DND-41 (cell line): ENCODE results near the gene RHBDD1.

Experiments
- ATAC-seq: fragments of 200-7000 bp; cut with Tn5 transposase; 3 replicates; pipeline ENCODE4 v1.9.1; 2021; ENCODE audit warnings: low read depth; ENCODE audit not compliant: insufficient read depth
- DNase-seq: peaks from one replicate; pipeline ENCODE4 v3.0.0-alpha.2; 2020
- H2AFZ ChIP-seq: 2 replicates; pipeline ENCODE4 v1.6.0; 2012; ENCODE audit warnings: low read depth, low read length
- H3K27ac ChIP-seq: 2 replicates; pipeline ENCODE4 v1.5.1; 2012; ENCODE audit warnings: low read length, inconsistent platforms
- H3K27me3 ChIP-seq: fragments of 200-600 bp; sonication (generic); 2 replicates; pipeline ENCODE4 v1.6.0; 2012; ENCODE audit warnings: low read length, mild to moderate bottlenecking, inconsistent platforms; ENCODE audit not compliant: insufficient read depth, poor library complexity
- H3K36me3 ChIP-seq: 2 replicates; pipeline ENCODE4 v1.5.1; 2012; ENCODE audit warnings: low read length, inconsistent platforms; ENCODE audit not compliant: insufficient read depth
- H3K4me1 ChIP-seq: 2 replicates; pipeline ENCODE4 v1.5.1; 2012; ENCODE audit warnings: mild to moderate bottlenecking, low read length; ENCODE audit not compliant: insufficient read depth
- H3K4me2 ChIP-seq: 2 replicates; pipeline ENCODE4 v1.6.0; 2012; ENCODE audit warnings: mild to moderate bottlenecking, moderate library complexity, low read length, inconsistent platforms; ENCODE audit not compliant: insufficient read depth
- H3K4me3 ChIP-seq, 2 experiments: fragments of 200-600 bp in 1 of 2; shearing (Covaris generic) in 1 of 2; 2 replicates each; pipeline ENCODE4 v1.5.1; 2012 to 2016; ENCODE audit warnings: inconsistent platforms in 2 of 2, low read length in 2 of 2, mild to moderate bottlenecking in 2 of 2, low read depth in 1 of 2, moderate library complexity in 1 of 2
- H3K79me2 ChIP-seq: 2 replicates; pipeline ENCODE4 v1.6.0; 2012; ENCODE audit warnings: low read length, inconsistent platforms; ENCODE audit not compliant: insufficient read depth
- H3K9ac ChIP-seq: 2 replicates; pipeline ENCODE4 v1.6.0; 2012; ENCODE audit warnings: low read depth, mild to moderate bottlenecking, inconsistent platforms, low read length, moderate library complexity
- H3K9me3 ChIP-seq: 2 replicates; pipeline ENCODE4 v1.5.1; 2012; ENCODE audit warnings: low read length, moderate library complexity, mild to moderate bottlenecking, inconsistent platforms; ENCODE audit not compliant: insufficient read depth, severe bottlenecking
- H4K20me1 ChIP-seq: 2 replicates; pipeline ENCODE4 v1.6.0; 2012; ENCODE audit warnings: low read length; ENCODE audit not compliant: insufficient read depth
- CTCF ChIP-seq: IDR thresholded peaks from 2 replicates; pipeline ENCODE4 v1.5.1; 2012; ENCODE audit warnings: borderline replicate concordance, low read length, moderate library complexity, mild to moderate bottlenecking; ENCODE audit not compliant: poor library complexity, severe bottlenecking; ENCODE audit errors: extremely low read depth
- EZH2 ChIP-seq: IDR thresholded peaks from 3 replicates; pipeline ENCODE4 v1.6.1; 2012; ENCODE audit warnings: borderline replicate concordance, low read depth, mild to moderate bottlenecking, moderate library complexity, low read length, inconsistent platforms; ENCODE audit not compliant: severe bottlenecking

Gene RHBDD1

DNA sequence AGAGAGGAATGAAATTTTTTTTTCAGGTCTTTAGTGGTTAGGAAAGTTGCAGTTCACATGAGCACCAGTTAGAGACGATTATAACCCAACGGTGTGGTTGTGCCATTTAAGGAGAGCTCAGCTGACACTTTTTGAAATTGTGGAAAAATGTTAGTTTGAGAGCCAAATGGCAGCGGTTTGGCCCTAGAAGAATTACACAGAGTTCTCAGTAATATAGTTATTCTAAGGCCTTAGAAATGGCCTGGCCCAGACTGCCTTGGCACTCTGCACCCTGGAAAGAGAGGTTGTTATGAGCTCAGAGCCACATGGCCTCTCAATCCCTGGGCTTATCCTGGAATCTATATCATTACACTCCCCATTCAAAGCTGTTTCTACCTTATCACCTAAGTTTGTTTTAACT is 117.4 kb downstream of the RHBDD1 start:
- ATAC-seq = no peak
- H3K4me3 ChIP-seq = no peak overlapping the region
- no peak overlapping the region for H3K27ac ChIP-seq

GRCh38 chr2:226953826-226954225 is 118.0 kb downstream of the RHBDD1 start:
- ATAC-seq = no peak
- no peak for DNase-seq
- no peaks in the 10 kb centered on the region for H3K79me2 ChIP-seq
- no peak overlapping the region for H3K9ac ChIP-seq
- H3K27ac ChIP-seq = no peak overlapping the region
- H3K4me1 ChIP-seq = no peaks in the 10 kb centered on the region
- no peak overlapping the region for H3K4me2 ChIP-seq
- H3K4me3 ChIP-seq = no peak overlapping the region
- no peak overlapping the region for H2AFZ ChIP-seq
- no peaks in the 10 kb centered on the region for H3K9me3 ChIP-seq
- H3K36me3 ChIP-seq = no peaks in the 10 kb centered on the region
- TF ChIP-seq CTCF (no peak), EZH2 (no peak)
- H4K20me1 ChIP-seq = no peaks in the 10 kb centered on the region
- H3K27me3 ChIP-seq = no peaks in the 10 kb centered on the region

More for the DNA sequence above, 117.4 kb downstream of the RHBDD1 start:
- DNase-seq = no peak
- Histone ChIP-seq H2AFZ (no peak overlapping the region), H3K79me2 (no peaks in the 10 kb centered on the region), H3K9ac (no peak overlapping the region), H3K9me3 (no peaks in the 10 kb centered on the region), H3K4me1 (no peaks in the 10 kb centered on the region), H3K4me2 (no peak overlapping the region), H4K20me1 (no peaks in the 10 kb centered on the region), H3K27me3 (no peaks in the 10 kb centered on the region), H3K36me3 (no peaks in the 10 kb centered on the region)
- TF ChIP-seq CTCF = no peak
- no peak for TF ChIP-seq EZH2

GRCh38 chr2:226956659-226957058 is 120.8 kb downstream of the RHBDD1 start:
- H3K27ac ChIP-seq = no peak overlapping the region
- no peaks in the 10 kb centered on the region for H3K79me2 ChIP-seq
- peaks cover 4% of the 10 kb centered on the region for H3K9me3 ChIP-seq
- no peak overlapping the region for H2AFZ ChIP-seq
- no peak overlapping the region for H3K4me2 ChIP-seq
- ATAC-seq = no peak
- H3K4me1 ChIP-seq = no peaks in the 10 kb centered on the region
- no peak overlapping the region for H3K4me3 ChIP-seq
- DNase-seq = no peak
- H3K36me3 ChIP-seq = no peaks in the 10 kb centered on the region
- TF ChIP-seq CTCF (no peak), EZH2 (no peak)
- no peak overlapping the region for H3K9ac ChIP-seq
- H3K27me3 ChIP-seq = no peaks in the 10 kb centered on the region
- H4K20me1 ChIP-seq = no peaks in the 10 kb centered on the region

- Histone ChIP-seq H3K79me2 (no peaks in the 10 kb centered on the region), H3K36me3 (no peaks in the 10 kb centered on the region), H3K27me3 (no peaks in the 10 kb centered on the region), H3K4me2 (no peak overlapping the region), H3K4me1 (no peaks in the 10 kb centered on the region), H2AFZ (no peak overlapping the region), H3K4me3 (no peak overlapping the region), H4K20me1 (no peaks in the 10 kb centered on the region), H3K27ac (no peak overlapping the region), H3K9me3 (peaks cover 4% of the 10 kb centered on the region), H3K9ac (no peak overlapping the region)
- TF ChIP-seq EZH2 = no peak
- no peak for TF ChIP-seq CTCF
- DNase-seq (no peak), ATAC-seq (no peak)
Measured at GRCh38 chr2:226959418-226959817, 123.6 kb downstream of the RHBDD1 start.
